ENCODE measurements around the gene SNAP25. TPM values are rescaled to one million over a fixed set of nuclear protein-coding genes. Genes with fewer than 3 reads are reported as not detected.

Gene SNAP25
- total RNA-seq, 1 donor: 8.6 TPM

GRCh38 chr20:10297684-10298240 is 79.1 kb downstream of the SNAP25 start:
- TF ChIP-seq, protein P1, sequence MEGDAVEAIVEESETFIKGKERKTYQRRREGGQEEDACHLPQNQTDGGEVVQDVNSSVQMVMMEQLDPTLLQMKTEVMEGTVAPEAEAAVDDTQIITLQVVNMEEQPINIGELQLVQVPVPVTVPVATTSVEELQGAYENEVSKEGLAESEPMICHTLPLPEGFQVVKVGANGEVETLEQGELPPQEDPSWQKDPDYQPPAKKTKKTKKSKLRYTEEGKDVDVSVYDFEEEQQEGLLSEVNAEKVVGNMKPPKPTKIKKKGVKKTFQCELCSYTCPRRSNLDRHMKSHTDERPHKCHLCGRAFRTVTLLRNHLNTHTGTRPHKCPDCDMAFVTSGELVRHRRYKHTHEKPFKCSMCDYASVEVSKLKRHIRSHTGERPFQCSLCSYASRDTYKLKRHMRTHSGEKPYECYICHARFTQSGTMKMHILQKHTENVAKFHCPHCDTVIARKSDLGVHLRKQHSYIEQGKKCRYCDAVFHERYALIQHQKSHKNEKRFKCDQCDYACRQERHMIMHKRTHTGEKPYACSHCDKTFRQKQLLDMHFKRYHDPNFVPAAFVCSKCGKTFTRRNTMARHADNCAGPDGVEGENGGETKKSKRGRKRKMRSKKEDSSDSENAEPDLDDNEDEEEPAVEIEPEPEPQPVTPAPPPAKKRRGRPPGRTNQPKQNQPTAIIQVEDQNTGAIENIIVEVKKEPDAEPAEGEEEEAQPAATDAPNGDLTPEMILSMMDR (IDR thresholded peaks at IDR 0.05; ENCODE audit: insufficient read depth, low read depth, low read length): no peak
- H3K4me3 ChIP-seq (ENCODE audit: low read depth, low read length): no peak overlapping the region
- DNase-seq (ENCODE audit: low read depth): no peak

DNA sequence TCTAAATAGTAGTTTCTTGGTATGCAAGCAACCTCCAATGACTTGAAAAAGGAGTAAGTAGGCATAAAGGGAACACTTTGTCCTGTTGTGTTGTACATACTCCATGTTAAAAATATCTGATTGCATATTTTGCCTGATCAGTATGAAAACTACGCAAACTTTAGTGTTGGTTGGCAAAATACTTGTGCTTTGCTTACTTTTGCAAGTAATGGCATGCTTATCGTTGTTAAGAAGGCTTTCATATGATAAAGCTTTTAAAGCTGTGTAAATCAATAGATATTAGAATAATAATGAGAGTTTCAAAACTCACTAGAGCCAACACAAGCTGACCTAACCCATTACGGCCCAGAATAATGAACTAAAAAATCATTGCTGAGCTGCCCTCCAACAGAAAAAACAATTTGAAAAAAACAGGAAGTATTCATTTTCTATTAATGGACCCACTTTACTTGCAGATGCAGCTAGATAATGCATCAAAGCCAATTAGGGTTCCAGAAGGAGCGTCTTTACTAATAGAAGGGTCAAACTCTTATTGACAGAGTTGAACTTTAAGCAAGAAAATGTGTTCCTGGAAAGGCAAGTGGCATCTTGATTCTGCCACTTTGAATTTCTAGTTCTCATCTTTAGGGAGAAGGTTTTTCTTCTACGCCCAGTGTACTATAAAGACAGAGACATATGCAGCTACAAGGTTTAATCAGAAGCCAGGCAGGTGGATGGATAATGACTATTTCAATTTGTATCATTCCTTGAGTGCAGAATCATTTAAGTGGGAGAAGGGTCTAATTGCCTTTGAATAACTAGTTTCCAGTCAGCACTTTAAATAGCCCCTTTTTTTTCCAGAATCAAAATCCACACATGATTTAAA is 82.2 kb downstream of the SNAP25 start:
- TF ChIP-seq, protein P1 (IDR thresholded peaks at IDR 0.05; ENCODE audit: insufficient read depth, low read depth, low read length): no peak
- DNase-seq (ENCODE audit: low read depth): no peak
- no peak overlapping the region for H3K4me3 ChIP-seq (ENCODE audit: low read depth, low read length)

- no peak for DNase-seq (ENCODE audit: low read depth)
- TF ChIP-seq, protein P1 (IDR thresholded peaks at IDR 0.05; ENCODE audit: insufficient read depth, low read depth, low read length): no peak
These were observed 85.2 kb downstream of the SNAP25 start for GRCh38 chr20:10303852-10304251.

GRCh38 chr20:10304471-10305046 is 85.9 kb downstream of the SNAP25 start:
- TF ChIP-seq, protein P1 (IDR thresholded peaks at IDR 0.05; ENCODE audit: insufficient read depth, low read depth, low read length): no peak
- H3K4me3 ChIP-seq (ENCODE audit: low read depth, low read length): no peak overlapping the region

More at GRCh38 chr20:10303852-10304251, 85.2 kb downstream of the SNAP25 start:
- no peak overlapping the region for H3K4me3 ChIP-seq (ENCODE audit: low read depth, low read length)

GRCh38 chr20:10306440-10307358 is 88.1 kb downstream of the SNAP25 start:
- TF ChIP-seq, protein P1 (IDR thresholded peaks at IDR 0.05; ENCODE audit: insufficient read depth, low read depth, low read length): no peak
- H3K4me3 ChIP-seq (ENCODE audit: low read depth, low read length): no peak overlapping the region
- DNase-seq (ENCODE audit: low read depth): peak; percentile 73

More at GRCh38 chr20:10304471-10305046, 85.9 kb downstream of the SNAP25 start:
- DNase-seq (ENCODE audit: low read depth): peak; percentile 47

GRCh38 chr20:10307359-10307735 is 88.7 kb downstream of the SNAP25 start:
- no peak overlapping the region for H3K4me3 ChIP-seq (ENCODE audit: low read depth, low read length)
- TF ChIP-seq, protein P1 (IDR thresholded peaks at IDR 0.05; ENCODE audit: insufficient read depth, low read depth, low read length): no peak
- no peak for DNase-seq (ENCODE audit: low read depth)
